HPDE6-E6E7 (cell line): ENCODE results near the gene ARID3B.
"Not testable (repeated sequence)": the region's sequence is repeated elsewhere in the genome, so short reads cannot be mapped to it uniquely, and the experiment has no call there.

ENCODE experiments used
- DNase-seq: peaks from one replicate; pipeline ENCODE4 v3.0.0; 2011; ENCODE audit warnings: missing footprints; ENCODE audit errors: extremely low spot score

ARID3B gene

DNA sequence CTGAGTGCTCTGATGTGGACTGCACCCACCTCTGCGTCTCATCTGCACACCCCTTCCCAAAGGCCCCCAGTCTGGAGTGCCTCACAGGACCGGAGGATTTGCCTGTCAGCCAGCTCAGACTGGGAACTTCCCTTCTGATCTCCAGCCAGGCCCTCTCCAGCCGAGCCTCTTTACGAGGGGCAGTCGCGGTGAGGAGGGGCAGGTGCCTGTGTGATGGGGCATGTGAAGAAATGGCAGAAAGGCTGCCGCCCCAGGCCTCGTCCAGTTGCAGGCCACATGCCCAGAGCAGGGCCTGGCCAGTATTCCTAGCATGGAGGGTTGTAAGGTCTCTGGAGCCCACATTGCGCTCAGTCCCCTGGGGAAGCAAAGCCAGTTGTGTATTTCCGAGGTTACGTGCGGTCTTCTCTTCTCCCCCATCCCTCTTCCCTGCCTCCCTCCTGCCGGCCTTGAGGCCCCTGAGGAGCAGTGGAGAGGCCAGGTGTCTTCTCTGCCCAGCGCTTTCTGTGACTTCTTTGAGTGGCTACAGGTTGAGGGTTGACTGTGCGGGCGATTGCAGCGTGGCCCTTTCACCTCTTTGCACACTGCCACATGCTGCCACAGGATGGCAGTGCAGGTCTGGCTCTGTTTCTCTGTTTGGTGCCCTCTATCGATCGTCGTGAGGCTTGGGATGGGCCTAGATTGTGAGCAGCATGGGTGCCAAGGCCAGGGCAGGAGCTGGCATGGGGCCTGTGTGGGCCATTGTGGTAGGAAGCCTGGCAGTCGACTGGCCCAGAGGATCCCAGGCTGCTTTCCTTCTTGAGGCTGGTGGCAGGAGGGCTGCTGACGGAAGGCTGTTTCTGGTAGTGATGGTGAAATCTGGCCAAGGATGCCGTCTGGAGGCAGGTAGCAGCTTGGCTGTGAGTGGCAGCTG is 79.9 kb downstream of the ARID3B start:
- peak; percentile 75 for DNase-seq

DNA sequence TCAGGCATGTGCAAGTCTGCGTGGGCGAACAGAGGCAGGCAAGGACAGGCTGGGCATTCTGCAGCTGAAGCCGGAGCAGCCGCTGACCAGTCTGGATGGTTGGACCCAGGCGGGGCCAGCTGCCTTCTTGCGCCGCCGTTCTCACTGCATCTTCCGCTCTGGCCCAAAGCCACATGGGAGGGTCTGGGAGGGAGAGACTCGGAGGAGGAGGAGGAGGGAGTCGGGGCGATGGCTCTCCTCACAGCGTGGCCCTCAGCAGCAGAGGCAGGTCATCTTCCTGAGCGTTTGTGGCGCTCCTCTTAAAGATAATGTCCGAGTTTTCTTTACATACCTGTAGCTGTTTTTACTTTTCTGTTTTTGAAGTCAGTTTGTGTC is 80.5 kb downstream of the ARID3B start:
- DNase-seq = no peak

DNA sequence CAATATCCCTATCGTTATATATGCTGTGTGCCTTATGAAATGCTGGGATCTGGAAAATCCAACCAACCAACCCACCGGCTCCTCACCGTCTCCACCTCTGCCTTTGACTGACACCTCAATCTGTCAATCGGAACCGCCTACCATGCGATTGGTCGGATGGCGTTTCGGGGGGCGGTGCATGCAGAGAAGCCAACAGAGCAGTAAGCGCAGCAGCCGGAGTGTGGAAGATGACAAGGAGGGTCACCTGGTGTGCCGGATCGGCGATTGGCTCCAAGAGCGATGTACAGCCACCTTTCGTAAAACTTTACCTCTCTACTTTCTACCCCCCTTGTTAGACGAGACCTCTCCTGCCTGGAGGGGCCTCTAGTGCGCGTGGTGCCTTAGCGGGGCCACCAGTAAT is 80.9 kb downstream of the ARID3B start:
- DNase-seq = no peak

DNA sequence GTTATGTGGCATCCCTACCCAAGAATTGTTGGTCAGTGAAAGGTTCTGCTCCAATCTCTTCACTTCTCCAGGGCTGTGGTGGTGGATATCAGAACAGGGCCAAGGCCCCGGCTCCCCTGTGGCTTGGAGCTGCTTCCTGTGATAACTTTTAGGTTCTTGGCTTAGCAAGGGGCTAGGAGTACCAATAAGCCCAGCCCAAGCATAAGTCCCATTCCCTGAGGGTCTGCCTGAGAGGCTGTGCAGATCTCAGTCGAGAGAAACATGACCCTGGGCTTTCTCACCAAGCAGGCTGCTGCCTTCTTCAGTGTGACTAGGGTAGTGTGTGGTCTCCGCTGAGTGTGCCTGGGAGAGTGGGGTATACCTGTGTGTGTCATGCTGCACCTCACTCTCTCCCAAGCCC is 81.7 kb downstream of the ARID3B start:
- no peak for DNase-seq

DNA sequence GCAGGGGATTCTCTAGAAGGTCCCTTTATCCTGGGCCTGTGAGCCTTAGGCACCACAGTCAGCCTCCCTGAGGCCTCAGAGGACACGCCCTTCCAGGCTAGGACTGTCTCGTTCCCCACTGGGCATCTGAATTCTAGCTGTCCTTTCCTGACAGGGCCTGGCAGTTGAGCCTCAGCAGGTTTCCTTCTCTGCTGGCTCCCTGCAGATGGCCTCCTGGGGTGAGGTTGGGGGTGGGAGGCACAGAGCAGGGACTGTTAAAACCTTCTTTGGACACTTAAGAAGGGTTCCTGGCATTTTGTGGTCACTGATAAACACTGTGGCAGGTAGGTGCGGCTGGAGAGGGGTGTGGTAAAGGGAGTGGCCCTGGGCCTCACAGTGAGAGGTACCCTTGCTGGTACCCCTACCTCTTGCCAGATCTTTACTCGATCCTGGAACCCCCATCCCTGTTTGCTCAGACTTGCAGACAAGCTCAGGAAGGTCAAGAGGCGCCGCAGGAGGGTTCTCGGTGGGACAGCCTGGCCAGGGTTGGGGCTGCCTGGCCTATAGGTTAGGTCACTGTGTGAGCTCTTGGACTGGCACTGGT is 83.1 kb downstream of the ARID3B start:
- DNase-seq = no peak

DNA sequence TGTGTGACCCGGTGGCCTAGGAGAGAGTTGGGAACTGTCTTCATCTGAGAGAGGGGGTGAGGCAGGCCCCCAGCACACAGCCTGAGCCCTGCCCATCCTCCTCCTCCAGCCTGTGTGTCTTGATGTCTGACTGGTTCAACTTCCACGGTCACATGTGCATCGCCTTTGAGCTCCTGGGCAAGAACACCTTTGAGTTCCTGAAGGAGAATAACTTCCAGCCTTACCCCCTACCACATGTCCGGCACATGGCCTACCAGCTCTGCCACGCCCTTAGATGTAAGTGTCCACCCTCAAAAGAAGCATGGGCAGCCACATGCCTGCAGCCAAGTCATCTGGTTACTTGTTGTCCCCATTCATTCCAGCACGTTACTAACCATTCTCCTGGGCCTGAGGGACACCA is 84.7 kb downstream of the ARID3B start:
- DNase-seq = no peak

DNA sequence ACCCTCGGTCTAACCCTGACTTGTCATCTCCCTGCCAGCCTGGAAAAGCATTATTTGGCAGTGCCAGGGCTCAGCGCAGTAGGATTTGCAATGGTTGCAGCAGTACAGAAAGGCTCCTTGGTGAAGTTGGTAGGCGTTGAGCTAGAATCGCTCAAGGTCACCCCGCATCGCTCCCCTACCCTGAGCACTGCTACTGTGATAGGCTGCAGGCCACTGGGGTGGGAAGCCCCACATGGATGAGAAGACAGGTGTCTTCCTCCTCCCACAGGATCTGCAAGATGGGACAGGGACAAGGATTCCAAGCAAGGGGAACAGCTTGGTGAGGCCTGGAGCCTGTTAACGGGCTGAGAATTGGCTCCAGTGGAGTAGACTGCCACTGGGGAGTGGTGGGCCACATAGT is 85.3 kb downstream of the ARID3B start:
- no peak for DNase-seq

DNA sequence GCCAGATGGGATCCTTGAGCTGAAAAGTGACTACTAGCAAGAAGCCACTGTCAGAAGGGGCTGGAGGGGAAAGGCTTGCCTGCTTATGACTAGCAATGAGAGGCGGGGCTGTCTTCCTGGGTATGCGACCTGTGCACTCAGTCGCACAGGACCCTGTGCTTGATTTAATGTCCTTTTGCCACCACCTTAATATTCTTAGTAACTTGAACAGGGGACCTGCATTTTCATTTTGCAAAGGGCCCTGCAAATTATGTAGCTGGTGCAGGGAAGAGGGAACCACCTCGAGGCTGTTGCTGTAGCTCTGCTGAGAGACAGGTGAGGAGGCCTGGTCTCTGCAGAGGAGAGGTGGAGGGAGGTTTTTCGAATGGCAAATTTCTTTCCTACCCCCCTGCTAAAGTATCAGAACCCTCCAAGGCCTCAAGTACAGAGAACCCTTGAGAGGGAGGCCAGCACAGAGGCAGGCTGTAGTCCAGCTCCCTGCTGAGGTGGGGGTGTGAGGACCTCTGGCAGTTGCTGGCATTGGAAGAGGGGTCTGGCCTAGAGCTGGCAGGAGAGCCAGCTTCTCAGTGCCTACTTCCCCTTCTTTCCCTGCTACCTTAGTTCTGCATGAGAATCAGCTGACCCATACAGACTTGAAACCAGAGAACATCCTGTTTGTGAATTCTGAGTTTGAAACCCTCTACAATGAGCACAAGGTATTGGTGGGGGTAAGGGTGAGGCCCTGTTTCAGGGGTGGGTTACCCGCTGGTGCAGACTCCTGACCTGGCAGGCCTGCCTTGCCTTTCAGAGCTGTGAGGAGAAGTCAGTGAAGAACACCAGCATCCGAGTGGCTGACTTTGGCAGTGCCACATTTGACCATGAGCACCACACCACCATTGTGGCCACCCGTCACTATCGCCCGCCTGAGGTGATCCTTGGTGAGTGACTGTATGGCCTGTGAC is 86.0 kb downstream of the ARID3B start:
- DNase-seq = no peak

DNA sequence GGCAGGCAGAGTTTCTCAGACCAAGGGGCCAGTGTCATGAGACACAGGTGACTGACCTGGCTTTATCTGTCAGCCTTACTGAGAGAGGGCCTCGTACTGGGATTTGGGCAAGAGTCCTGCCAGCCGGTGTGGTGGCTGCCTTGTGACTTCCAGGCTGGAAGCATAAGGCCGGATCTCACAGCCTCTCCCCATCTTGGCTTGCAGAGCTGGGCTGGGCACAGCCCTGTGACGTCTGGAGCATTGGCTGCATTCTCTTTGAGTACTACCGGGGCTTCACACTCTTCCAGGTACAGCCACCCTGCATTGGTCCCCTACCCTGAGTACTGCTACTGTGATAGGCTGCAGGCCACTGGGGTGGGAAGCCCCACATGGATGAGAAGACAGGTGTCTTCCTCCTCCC is 86.7 kb downstream of the ARID3B start:
- DNase-seq = no peak

DNA sequence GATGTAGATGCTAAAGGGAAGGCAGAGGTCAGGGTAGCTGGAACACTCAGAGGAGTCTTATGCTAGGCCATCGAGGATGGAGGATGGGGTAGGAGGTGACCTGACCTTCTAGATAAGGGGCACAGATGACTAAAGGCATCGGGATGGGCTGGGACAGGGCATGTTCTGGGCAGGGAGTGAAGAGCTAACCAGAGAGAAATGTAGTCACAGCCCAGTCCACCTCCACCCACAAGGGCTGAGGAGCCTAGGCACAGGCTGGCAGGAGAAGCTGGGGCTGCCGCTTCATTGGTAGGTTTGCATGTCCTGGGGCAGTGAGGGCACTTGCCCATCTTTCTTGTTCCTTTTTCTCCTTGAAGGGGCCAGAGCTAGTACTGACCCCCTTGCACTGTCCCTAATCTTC is 87.2 kb downstream of the ARID3B start:
- DNase-seq = no peak

DNA sequence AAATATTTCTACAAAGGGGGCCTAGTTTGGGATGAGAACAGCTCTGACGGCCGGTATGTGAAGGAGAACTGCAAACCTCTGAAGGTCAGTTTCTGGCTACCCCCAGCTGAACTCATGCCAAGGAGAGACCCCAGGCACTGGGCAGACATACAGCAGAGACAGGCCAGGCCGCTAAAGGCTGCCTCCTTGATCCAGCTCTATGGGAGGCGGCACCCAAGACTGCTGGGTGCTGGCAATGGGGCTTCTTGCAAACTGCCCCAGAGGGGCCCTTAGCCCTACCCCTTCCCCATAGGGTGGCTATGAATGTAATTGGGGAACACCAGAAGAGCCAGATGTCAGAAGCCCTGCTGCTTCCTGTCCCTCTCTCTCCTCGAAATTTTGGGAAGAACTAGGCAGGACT is 87.9 kb downstream of the ARID3B start:
- no peak for DNase-seq

DNA sequence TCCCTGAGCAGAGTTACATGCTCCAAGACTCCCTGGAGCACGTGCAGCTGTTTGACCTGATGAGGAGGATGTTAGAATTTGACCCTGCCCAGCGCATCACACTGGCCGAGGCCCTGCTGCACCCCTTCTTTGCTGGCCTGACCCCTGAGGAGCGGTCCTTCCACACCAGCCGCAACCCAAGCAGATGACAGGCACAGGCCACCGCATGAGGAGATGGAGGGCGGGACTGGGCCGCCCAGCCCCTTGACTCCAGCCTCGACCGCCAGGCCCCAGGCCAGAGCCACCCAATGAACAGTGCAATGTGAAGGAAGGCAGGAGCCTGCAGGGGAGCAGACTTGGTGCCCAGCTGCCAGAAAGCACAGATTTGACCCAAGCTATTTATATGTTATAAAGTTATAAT is 88.7 kb downstream of the ARID3B start:
- not testable (repeated sequence) for DNase-seq

DNA sequence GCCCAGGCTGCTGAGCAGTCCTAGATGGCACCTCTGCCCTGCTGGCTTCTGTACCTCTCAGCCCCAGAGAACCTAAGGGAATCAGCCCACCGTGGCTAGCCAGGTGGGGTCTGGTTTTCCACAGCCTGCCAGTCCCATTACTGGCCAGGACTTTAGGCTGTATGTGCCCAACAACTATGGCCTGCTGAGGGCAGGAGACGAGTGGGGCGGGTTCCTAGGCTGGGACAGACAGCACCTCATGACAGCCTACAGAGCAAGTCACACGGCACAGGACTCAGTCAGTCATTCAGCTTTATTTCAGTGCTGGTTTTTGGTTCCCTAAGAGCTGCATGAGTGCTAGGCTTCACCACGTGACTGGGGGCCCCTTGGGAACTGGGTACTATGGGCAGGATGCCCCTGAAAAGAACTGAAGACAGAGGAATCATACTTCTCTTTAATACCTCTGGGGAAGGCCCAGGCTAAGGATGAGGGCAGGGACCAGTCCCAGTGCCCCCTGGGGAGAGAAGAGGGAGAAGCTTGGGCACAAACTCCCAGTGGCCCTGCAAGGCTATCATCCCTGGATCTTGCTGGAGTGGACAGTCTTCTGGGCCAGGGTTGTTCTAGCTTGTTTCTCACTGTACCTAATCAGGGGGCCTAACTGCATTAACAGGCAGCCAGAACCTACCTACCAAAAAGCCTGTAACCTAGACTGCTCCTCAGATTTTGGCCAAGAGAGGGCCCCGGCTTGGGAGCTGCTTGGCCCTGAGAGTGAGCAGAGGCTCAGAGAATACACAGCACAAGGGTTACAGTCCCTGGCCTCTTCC is 89.5 kb downstream of the ARID3B start:
- DNase-seq = no peak

DNA sequence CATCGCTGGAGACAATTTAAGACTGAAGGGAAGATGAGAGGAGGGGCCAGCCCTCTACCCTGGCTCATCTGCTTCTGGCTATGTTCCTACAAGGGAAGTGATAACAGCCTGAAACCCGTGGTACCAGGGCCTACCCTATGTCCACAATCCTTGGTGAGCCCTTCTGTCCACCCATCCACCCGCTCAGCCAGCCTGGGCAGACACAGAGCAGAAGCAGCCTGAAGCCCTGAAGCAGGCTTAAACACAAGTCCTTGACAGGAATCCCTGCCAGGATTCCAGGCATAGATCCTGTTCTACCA is 90.0 kb downstream of the ARID3B start:
- DNase-seq = no peak

DNA sequence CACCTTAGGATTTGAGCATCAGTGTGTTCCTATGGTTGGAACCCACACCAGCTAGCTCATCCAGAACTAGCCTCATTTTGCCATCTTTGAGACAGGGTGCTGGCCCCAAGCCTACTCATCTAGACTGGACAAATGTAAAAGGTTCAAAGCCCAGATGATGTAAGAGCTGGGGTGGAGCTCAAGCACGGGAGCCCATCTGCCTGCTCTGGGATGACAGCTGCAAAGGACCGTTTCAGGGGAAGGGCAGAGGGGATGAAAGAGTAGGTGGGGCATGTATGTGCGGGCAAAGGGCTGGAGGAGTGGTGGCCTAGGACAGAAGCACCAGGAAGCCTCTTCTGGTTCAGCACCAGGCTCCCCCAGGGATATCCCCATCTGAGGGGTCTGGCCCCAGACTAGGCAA is 90.4 kb downstream of the ARID3B start:
- DNase-seq = no peak

DNA sequence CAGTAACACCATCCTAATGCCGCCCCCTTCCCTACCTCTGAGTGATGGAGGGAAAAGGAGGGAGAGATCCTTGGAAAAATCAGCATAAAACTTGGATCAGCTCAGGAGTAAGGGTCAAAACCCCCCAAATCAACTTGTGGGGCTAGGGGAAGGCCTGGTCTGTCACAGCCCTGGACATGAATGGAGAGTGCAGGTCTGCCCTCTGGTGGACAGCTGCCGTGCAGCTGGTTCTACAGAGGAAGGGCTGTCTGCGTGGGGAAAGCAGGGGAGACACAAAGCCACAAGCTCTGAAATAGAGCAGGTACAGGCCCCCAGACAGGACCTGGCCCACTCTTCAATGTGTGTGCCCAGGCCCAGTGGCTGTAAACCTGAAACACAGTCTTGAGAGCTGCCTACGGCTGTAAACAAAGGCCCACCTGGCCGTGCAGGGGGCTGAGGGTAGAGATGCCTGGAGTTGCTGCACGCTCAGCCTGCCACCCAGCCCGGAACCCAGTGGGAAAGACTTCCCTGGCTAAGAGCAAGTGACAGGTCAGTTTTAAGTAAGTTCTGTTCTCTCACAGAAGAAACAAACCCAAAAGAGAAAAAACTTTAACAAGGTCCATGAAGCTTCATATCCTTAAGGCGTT is 91.0 kb downstream of the ARID3B start:
- DNase-seq = peak; percentile 76

DNA sequence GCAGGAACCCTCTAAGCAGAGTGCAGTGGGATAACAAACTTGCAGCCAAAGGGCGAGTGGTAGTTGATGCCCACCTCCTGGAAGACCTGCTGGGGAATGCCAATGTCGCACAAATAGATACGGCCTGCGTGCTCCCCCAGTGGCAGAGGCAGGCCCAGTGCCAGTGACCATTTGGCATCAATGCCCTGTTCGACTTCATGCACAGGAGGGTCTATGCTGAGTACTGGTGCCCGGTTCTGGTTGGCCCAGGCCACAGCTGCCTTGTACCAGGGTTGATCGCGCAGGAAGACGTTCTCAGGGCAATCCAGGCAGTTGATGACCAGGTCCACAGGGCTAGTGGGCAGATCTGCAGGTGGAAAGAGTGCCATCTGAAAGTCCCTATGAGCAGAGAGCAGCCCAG is 91.6 kb downstream of the ARID3B start:
- DNase-seq = no peak

DNA sequence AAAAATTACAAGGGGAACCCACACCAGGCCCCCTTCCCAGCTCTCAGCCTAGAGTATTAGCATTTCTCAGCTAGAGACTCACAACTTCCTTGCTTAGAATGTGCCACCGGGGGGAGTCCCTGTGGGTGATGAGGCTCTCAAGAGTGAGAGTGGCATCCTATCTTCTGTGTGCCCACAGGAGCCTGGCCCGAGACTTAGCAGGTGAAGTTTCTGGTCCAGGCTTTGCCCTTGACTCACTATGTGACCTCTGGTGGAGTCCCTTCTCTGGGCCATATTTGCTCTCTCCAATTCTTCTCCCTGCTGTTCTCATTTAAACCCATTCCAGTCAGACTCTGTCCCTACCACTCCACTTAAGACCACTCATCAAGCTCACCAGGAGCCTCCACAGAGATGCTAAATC is 92.8 kb downstream of the ARID3B start:
- no peak for DNase-seq

DNA sequence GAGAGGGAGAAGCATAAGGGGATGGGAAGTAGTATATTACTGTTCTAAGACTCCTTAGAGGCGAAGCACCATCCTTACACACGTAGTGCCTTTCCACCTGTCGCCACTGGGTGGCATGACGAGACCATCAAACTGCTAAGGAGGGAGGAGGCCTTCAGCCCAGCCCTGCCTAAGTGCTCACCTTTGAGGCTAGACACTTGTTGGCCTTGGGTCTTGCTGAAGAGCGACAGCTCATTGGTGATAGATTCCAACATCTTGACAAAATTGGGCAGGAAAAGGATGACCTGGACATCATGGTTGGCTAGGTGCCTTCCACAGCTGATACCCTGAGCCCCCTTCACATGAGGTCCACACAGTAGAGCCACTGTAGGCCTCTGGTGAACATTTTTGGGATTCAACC is 94.2 kb downstream of the ARID3B start:
- DNase-seq = peak; percentile 61

DNA sequence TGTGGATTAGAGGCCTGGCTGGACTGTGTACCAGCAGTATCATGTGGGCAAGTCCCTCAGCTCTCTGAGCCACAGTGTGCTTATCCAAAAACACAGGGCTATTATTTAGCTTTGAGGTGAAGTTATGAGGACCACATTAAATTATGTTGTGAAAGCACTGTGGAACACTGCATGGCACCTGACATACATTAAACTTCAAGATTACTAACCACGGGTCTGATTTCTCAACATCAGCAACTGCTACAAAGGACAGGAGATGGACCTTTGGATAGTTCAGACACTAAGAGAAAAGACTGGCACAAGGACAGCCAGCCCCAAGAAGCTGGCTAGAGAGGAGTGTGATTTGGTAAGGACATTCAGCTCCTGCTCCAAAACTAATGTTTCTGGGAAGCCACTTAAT is 96.0 kb downstream of the ARID3B start:
- no peak for DNase-seq

DNA sequence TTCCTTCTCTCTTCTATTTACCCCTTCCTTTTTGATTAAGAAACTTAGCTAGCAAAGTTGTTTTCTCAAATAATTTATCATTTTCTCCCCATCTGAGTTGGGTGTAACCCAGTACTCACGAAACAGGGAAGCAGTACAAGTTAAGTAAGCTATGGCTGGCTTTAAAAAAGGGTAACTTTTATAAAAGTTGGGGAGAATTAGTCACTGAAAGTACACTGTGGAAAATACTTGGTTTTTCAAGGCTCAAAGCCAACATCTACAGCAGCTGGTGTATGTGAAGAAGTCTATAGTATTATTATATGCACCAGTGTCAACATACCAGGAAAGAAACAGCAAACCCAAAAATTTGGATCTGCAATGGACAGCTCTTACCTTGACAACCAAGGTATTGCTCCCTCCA is 100.1 kb downstream of the ARID3B start:
- no peak for DNase-seq
